A673 (cell line): ENCODE results near the gene PSMB10. TPM values are rescaled to one million over a fixed set of nuclear protein-coding genes. Genes with fewer than 3 reads are reported as not detected.

Experiments used
- BruUV-seq: library from RNA; stranded (reverse); fragments of 400-500 nt; replicated peaks from 2 replicates; lab custom pipeline; 2021; lab: Mats Ljungman, UMichigan
- CTCF ChIA-PET: fragments of 300-600 bp; sonication (Branson Sonifier 250); formaldehyde crosslinking; loops from one replicate; lab custom pipeline; 2022; ENCODE audit warnings: antibody characterized with exemption; lab: Charles Lee
- POLR2A ChIA-PET: fragments of 300-600 bp; sonication (Branson Sonifier 250); formaldehyde crosslinking; loops from one replicate; lab custom pipeline; 2022; ENCODE audit warnings: antibody characterized with exemption; ENCODE audit not compliant: low non-redundant PET; lab: Charles Lee
- DNase-seq: peaks from one replicate; pipeline ENCODE4 v3.0.0-alpha.2; 2015; ENCODE audit warnings: low spot score
- H3K27ac ChIP-seq: fragments of 200-600 bp; sonication (generic); 2 replicates; pipeline ENCODE4 v1.5.1; 2016; ENCODE audit warnings: mixed run types, low read depth, mild to moderate bottlenecking, mixed read lengths, antibody characterized with exemption, low read length; ENCODE audit not compliant: poor library complexity, severe bottlenecking
- H3K27me3 ChIP-seq: fragments of 200-600 bp; sonication (generic); replicated peaks from 2 replicates; pipeline ENCODE4 v1.6.1; 2017; ENCODE audit warnings: mixed run types, low read depth, mild to moderate bottlenecking, mixed read lengths, antibody characterized with exemption, low read length; ENCODE audit not compliant: insufficient read depth, poor library complexity
- H3K36me3 ChIP-seq: fragments of 200-600 bp; sonication (generic); 2 replicates; pipeline ENCODE4 v1.6.1; 2016; ENCODE audit warnings: mixed run types, mild to moderate bottlenecking, mixed read lengths, antibody characterized with exemption, low read length; ENCODE audit not compliant: insufficient read depth, poor library complexity, severe bottlenecking
- H3K4me1 ChIP-seq: fragments of 200-600 bp; sonication (generic); 2 replicates; pipeline ENCODE4 v1.6.1; 2017; ENCODE audit warnings: mixed run types, mild to moderate bottlenecking, mixed read lengths, antibody characterized with exemption, low read length; ENCODE audit not compliant: insufficient read depth, poor library complexity, severe bottlenecking
- H3K4me3 ChIP-seq: fragments of 200-600 bp; sonication (generic); 2 replicates; pipeline ENCODE4 v1.5.1; 2016; ENCODE audit warnings: low read depth, mixed run types, mild to moderate bottlenecking, mixed read lengths, low read length; ENCODE audit not compliant: poor library complexity, severe bottlenecking
- H3K9me3 ChIP-seq: fragments of 200-600 bp; sonication (generic); 2 replicates; pipeline ENCODE4 v1.6.1; 2016; ENCODE audit warnings: mixed run types, low read depth, mild to moderate bottlenecking, mixed read lengths, antibody characterized with exemption, low read length; ENCODE audit not compliant: poor library complexity, severe bottlenecking
- EZH2 ChIP-seq: fragments of 200-600 bp; sonication (generic); IDR thresholded peaks from 2 replicates; pipeline ENCODE4 v1.6.1; 2017; ENCODE audit warnings: borderline replicate concordance, low read depth, mild to moderate bottlenecking, mixed read lengths, antibody characterized with exemption, low read length; ENCODE audit not compliant: poor library complexity, severe bottlenecking
- intact Hi-C: fragments of 100-400 bp; cut with micrococcal nuclease; formaldehyde crosslinking; loops from one replicate; pipeline ENCODE4 v1.10.0; 2022; ENCODE audit not compliant: unreplicated experiment
- total RNA-seq: library from RNA; stranded (reverse); gene quantifications from 2 replicates; pipeline ENCODE4 v1.2.3, GENCODE V29; 2021
- TF ChIP-seq, protein P1 (sequence below): fragments of 300-800, 200-600 bp; sonication (generic); conservative IDR thresholded peaks from 2 replicates; pipeline ENCODE4 v1.5.1; 2017; ENCODE audit warnings: low read depth, mild to moderate bottlenecking, antibody characterized with exemption, low read length, moderate library complexity, mixed read lengths

The PSMB10 gene
- total RNA-seq, 1 experiment from 2014 or later: 21.6 TPM

GRCh38 chr16:67967183-67967957 is 30.7 kb upstream of the PSMB10 start:
- H3K4me1 ChIP-seq: peaks cover 19% of the 10 kb centered on the region
- no peak for TF ChIP-seq EZH2
- TF ChIP-seq, protein P1, sequence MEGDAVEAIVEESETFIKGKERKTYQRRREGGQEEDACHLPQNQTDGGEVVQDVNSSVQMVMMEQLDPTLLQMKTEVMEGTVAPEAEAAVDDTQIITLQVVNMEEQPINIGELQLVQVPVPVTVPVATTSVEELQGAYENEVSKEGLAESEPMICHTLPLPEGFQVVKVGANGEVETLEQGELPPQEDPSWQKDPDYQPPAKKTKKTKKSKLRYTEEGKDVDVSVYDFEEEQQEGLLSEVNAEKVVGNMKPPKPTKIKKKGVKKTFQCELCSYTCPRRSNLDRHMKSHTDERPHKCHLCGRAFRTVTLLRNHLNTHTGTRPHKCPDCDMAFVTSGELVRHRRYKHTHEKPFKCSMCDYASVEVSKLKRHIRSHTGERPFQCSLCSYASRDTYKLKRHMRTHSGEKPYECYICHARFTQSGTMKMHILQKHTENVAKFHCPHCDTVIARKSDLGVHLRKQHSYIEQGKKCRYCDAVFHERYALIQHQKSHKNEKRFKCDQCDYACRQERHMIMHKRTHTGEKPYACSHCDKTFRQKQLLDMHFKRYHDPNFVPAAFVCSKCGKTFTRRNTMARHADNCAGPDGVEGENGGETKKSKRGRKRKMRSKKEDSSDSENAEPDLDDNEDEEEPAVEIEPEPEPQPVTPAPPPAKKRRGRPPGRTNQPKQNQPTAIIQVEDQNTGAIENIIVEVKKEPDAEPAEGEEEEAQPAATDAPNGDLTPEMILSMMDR: no peak
- peak overlapping the region; percentile 68 for H3K4me3 ChIP-seq
- no peaks in the 10 kb centered on the region for H3K27me3 ChIP-seq
- peaks cover 4% of the 10 kb centered on the region for H3K36me3 ChIP-seq
- peak; percentile 45 for DNase-seq
- TSS peak; percentile 39 for BruUV-seq
- ChIA-PET POLR2A (no interaction called here), CTCF (interaction anchor here (0.7 kb wide), 1 partner anchor 446 kb away, joined by 3 read pairs; no protein-coding TSS in a partner anchor)
- intact Hi-C loops: no loop called here
- peak overlapping the region; percentile 87 for H3K27ac ChIP-seq
- H3K9me3 ChIP-seq: no peaks in the 10 kb centered on the region

DNA sequence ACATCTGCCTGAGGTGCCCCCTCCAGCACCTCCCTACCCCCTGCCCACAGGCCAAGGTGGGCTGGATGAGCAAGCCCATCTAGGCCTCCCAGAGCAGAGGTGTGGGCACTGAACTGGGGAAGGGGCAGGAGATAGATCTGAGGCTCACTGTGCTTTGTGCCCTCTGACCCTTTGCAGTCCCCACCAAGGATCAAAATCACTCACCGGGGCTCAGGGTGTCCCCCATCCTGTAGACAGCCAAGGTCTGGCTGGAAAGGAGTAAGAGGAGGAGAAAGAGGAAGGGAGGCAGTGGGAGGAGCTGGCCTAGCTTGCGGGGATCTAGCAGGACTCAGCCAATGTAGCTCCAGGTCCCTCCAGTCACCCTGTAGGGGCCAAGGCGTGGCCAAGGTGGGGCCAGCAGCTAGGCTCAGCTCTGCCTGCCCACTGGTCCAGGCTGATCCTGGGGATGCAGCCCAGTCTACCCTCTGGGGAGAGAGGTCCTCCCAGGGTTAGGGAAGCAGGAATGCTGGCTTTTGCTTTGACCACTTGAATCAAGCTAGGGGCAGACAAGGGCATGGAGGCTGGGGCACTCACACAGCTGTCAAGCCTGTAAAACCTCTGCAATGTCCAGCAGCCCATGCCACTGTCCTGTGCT is 30.0 kb upstream of the PSMB10 start:
- TF ChIP-seq, protein P1: no peak
- no peak for TF ChIP-seq EZH2
- no peak for DNase-seq
- Histone ChIP-seq H3K9me3 (no peaks in the 10 kb centered on the region), H3K36me3 (peaks cover 11% of the 10 kb centered on the region), H3K4me3 (peak overlapping the region; percentile 68), H3K4me1 (peaks cover 19% of the 10 kb centered on the region), H3K27ac (peak overlapping the region; percentile 54), H3K27me3 (no peaks in the 10 kb centered on the region)
- intact Hi-C loops: no loop called here
- ChIA-PET CTCF (interaction anchor here (0.5 to 0.7 kb wide), 2 partner anchors 129 to 446 kb away, joined by 3 read pairs; no protein-coding TSS in a partner anchor), POLR2A (no interaction called here)
- no TSS peak for BruUV-seq

DNA sequence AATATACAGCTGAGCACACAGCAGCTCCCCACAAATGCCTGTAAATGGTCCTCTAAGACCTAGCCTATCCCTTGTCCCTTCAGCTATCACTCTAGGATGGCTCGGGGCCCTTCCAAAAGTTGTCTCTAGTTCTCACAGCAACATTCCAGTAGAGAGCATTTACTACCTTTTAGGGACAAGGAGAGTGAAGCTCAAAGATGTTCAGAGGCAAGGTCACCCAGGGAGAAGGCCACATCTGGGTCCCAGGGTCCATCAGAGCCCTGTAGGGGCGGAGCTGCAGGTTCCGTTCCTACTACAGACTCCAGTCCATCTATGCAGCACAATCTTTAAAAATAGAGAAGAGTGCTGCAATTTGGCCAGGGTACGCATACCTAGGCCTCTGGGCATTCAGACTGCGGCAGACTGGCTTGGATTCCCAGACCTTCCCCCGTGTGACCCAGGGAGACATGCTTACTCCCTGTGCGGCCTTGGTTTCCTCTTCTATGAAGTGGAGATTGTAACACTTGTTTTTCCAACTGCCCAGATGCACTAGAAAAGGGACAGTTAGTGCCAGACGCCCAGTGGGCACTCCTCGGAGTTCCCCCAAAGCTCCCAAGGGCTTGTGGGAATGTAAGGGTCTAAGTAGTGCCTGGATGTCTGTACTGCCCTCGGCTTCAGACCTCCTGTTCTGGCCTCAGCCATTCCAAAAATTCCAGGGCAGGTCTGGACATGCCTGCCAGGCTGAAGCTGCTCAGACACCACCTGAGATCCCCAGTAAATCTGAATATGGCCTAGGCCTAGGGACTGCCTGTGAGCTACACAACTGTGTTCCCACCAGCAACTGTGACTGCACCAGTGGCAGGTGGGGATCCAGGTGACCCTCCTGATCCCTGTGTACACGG is 29.3 kb upstream of the PSMB10 start:
- TF ChIP-seq, protein P1: no peak
- no peak for TF ChIP-seq EZH2
- ChIA-PET POLR2A (interaction anchor here (0.6 kb wide), 1 partner anchor 119 kb away, joined by 4 read pairs; the partner anchor contains the start of gene NFATC3), CTCF (interaction anchor here (0.5 kb wide), 1 partner anchor 128 kb away, joined by 3 read pairs; no protein-coding TSS in a partner anchor)
- peaks cover 18% of the 10 kb centered on the region for H3K36me3 ChIP-seq
- no peak overlapping the region for H3K4me3 ChIP-seq
- no TSS peak for BruUV-seq
- no peaks in the 10 kb centered on the region for H3K9me3 ChIP-seq
- peaks cover 19% of the 10 kb centered on the region for H3K4me1 ChIP-seq
- intact Hi-C loops: no loop called here
- H3K27me3 ChIP-seq: no peaks in the 10 kb centered on the region
- no peak for DNase-seq
- peak overlapping the region; percentile 54 for H3K27ac ChIP-seq
